ENCODE measurements around the gene C16orf54.

- TF ChIP-seq CTCF (IDR thresholded peaks at IDR 0.05) (no peak), POLR2AphosphoS5 (IDR thresholded peaks at IDR 0.05) (no peak)
Observed at GRCh38 chr16:29747947-29748759, 2.4 kb upstream of the C16orf54 start.
